ENCODE results near the gene PLEKHS1. TPM values are rescaled to one million over a fixed set of nuclear protein-coding genes. Genes with fewer than 3 reads are reported as not detected.

PLEKHS1 gene
- total and polyA plus RNA-seq, 4 donors = under 0.01 TPM; not detected in 3

DNA sequence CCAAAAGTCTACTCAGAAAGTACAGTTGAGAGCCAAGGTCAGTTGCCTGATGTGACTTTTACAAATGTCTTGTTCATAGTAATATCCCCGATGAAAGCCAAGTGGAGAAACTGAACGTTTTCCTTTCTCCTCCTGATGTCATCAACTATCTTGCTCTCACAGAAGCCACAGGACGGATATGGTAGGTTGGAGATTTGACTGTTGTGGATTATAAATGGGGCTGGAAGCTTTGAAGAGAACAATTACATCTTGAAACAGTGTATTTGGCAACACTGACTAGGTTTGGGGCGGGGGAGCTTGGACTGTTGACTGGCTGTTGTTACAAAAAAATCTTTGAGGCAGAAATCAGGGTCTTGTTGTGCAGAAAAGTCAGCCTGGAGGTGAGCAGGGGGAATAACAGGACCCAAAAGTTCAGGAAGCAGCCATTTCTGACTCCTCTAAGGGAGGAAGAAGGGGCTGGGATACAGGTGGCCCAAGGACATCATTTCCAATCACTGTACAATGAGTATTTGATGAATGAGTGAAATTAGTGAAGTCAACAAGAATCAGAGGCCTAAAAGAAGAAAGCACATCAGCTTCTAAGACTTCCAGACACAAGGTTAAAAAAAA is 24.3 kb downstream of the PLEKHS1 start:
- H3K27me3 ChIP-seq (ENCODE audit: control insufficient read depth in 4 of 4, insufficient read depth in 4 of 4, low read length in 3 of 4) = no peaks in the 10 kb centered on the region
- TF ChIP-seq FOXA1 (IDR thresholded peaks at IDR 0.05) (no peak), JUND (IDR thresholded peaks at IDR 0.05) (no peak), TAF1 (conservative IDR thresholded peaks at IDR 0.05) (no peak), NR2F2 (IDR thresholded peaks at IDR 0.05) (no peak), SP1 (IDR thresholded peaks at IDR 0.05) (no peak), HNF4G (IDR thresholded peaks at IDR 0.05) (no peak), RAD21 (IDR thresholded peaks at IDR 0.05) (no peak)
- TF ChIP-seq, protein P1, sequence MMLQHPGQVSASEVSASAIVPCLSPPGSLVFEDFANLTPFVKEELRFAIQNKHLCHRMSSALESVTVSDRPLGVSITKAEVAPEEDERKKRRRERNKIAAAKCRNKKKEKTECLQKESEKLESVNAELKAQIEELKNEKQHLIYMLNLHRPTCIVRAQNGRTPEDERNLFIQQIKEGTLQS (IDR thresholded peaks at IDR 0.05) = no peak
- WGBS = 72% methylated on average over 4 of the region's 4 CpGs
- no peak overlapping the region for H3K27ac ChIP-seq (ENCODE audit: low read depth in 1 of 2, low read length in 2 of 2)
- H3K9me3 ChIP-seq (ENCODE audit: control insufficient read depth in 4 of 4, low read length in 3 of 4) = no peaks in the 10 kb centered on the region
- DNase-seq (ENCODE audit: low spot score) = no peak
- H3K9ac ChIP-seq (ENCODE audit: low read depth in 1 of 2, low read length in 2 of 2) = no peak overlapping the region
- no peak overlapping the region for H3K4me3 ChIP-seq (ENCODE audit: low read depth in 1 of 3, low read length in 3 of 3)
- H3K36me3 ChIP-seq (ENCODE audit: control insufficient read depth in 4 of 4, insufficient read depth in 3 of 4, low read depth in 1 of 4, low read length in 3 of 4) = no peaks in the 10 kb centered on the region
- H3K4me1 ChIP-seq (ENCODE audit: control insufficient read depth in 4 of 4, insufficient read depth in 4 of 4, low read length in 3 of 4) = no peaks in the 10 kb centered on the region

DNA sequence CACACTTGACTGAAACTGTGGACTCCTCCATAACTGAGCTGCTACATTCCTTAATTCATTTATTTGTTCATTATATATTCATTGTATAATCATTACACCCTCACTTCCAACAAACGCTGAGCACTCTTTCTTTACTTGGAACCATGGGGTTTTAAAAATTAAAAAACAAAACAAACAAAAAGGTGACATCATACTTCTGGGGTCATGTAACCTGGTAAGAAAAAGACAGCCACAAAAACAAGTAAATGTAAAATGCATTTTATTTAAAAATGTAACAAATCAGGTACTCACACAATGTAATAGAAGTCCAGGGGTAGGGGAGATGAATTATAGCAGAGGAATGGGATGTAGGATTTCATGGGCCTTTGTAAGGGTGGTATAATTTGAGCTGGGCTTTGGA is 25.1 kb downstream of the PLEKHS1 start:
- Histone ChIP-seq H3K27me3 (ENCODE audit: control insufficient read depth in 4 of 4, insufficient read depth in 4 of 4, low read length in 3 of 4) (no peaks in the 10 kb centered on the region), H3K4me1 (ENCODE audit: control insufficient read depth in 4 of 4, insufficient read depth in 4 of 4, low read length in 3 of 4) (no peaks in the 10 kb centered on the region), H3K27ac (ENCODE audit: low read depth in 1 of 2, low read length in 2 of 2) (no peak overlapping the region), H3K9me3 (ENCODE audit: control insufficient read depth in 4 of 4, low read length in 3 of 4) (no peaks in the 10 kb centered on the region), H3K9ac (ENCODE audit: low read depth in 1 of 2, low read length in 2 of 2) (no peak overlapping the region), H3K4me3 (ENCODE audit: low read depth in 1 of 3, low read length in 3 of 3) (no peak overlapping the region), H3K36me3 (ENCODE audit: control insufficient read depth in 4 of 4, insufficient read depth in 3 of 4, low read depth in 1 of 4, low read length in 3 of 4) (no peaks in the 10 kb centered on the region)
- DNase-seq (ENCODE audit: low spot score) = no peak
- no peak for TF ChIP-seq GABPA (IDR thresholded peaks at IDR 0.05 in 1 of 2, conservative IDR thresholded peaks at IDR 0.05 in 1 of 2)
- TF ChIP-seq, protein P2, sequence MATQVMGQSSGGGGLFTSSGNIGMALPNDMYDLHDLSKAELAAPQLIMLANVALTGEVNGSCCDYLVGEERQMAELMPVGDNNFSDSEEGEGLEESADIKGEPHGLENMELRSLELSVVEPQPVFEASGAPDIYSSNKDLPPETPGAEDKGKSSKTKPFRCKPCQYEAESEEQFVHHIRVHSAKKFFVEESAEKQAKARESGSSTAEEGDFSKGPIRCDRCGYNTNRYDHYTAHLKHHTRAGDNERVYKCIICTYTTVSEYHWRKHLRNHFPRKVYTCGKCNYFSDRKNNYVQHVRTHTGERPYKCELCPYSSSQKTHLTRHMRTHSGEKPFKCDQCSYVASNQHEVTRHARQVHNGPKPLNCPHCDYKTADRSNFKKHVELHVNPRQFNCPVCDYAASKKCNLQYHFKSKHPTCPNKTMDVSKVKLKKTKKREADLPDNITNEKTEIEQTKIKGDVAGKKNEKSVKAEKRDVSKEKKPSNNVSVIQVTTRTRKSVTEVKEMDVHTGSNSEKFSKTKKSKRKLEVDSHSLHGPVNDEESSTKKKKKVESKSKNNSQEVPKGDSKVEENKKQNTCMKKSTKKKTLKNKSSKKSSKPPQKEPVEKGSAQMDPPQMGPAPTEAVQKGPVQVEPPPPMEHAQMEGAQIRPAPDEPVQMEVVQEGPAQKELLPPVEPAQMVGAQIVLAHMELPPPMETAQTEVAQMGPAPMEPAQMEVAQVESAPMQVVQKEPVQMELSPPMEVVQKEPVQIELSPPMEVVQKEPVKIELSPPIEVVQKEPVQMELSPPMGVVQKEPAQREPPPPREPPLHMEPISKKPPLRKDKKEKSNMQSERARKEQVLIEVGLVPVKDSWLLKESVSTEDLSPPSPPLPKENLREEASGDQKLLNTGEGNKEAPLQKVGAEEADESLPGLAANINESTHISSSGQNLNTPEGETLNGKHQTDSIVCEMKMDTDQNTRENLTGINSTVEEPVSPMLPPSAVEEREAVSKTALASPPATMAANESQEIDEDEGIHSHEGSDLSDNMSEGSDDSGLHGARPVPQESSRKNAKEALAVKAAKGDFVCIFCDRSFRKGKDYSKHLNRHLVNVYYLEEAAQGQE (IDR thresholded peaks at IDR 0.05) = no peak
- no peak for TF ChIP-seq JUND (IDR thresholded peaks at IDR 0.05)
- TF ChIP-seq NR2F2 (IDR thresholded peaks at IDR 0.05) = no peak
- TF ChIP-seq SP1 (IDR thresholded peaks at IDR 0.05) = no peak
- TF ChIP-seq, protein P3, sequence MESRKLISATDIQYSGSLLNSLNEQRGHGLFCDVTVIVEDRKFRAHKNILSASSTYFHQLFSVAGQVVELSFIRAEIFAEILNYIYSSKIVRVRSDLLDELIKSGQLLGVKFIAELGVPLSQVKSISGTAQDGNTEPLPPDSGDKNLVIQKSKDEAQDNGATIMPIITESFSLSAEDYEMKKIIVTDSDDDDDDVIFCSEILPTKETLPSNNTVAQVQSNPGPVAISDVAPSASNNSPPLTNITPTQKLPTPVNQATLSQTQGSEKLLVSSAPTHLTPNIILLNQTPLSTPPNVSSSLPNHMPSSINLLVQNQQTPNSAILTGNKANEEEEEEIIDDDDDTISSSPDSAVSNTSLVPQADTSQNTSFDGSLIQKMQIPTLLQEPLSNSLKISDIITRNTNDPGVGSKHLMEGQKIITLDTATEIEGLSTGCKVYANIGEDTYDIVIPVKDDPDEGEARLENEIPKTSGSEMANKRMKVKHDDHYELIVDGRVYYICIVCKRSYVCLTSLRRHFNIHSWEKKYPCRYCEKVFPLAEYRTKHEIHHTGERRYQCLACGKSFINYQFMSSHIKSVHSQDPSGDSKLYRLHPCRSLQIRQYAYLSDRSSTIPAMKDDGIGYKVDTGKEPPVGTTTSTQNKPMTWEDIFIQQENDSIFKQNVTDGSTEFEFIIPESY (IDR thresholded peaks at IDR 0.05) = no peak
- TF ChIP-seq TAF1 (conservative IDR thresholded peaks at IDR 0.05) = no peak
- no peak for TF ChIP-seq RXRA (IDR thresholded peaks at IDR 0.05)
- TF ChIP-seq HNF4A (conservative IDR thresholded peaks at IDR 0.05) = no peak
- no peak for TF ChIP-seq EGR1 (IDR thresholded peaks at IDR 0.05; ENCODE audit: low read depth in 2 of 2)
- TF ChIP-seq FOXA1 (IDR thresholded peaks at IDR 0.05) = no peak
- TF ChIP-seq RAD21 (IDR thresholded peaks at IDR 0.05) = no peak
- TF ChIP-seq FOXA2 (IDR thresholded peaks at IDR 0.05) = no peak
- TF ChIP-seq, protein P4, sequence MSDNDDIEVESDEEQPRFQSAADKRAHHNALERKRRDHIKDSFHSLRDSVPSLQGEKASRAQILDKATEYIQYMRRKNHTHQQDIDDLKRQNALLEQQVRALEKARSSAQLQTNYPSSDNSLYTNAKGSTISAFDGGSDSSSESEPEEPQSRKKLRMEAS (IDR thresholded peaks at IDR 0.05) = no peak
- TF ChIP-seq, protein P1 (IDR thresholded peaks at IDR 0.05) = no peak
- 84% methylated on average over 1 of the region's 1 CpG for WGBS

Data from liver (tissue), 9 donors.